Measurements from ENCODE around the gene KIF26B.
A peak's percentile ranks its signal among the peaks of the same experiment; 100 is the strongest.

The KIF26B gene

GRCh38 chr1:245154429-245155271 is at the start of gene KIF26B:
Gene KIF26B (plus strand): TSS chr1:245154985. CDS start chr1:245155425, 440 bp downstream.
- no peak for TF ChIP-seq CTCF (IDR thresholded peaks at IDR 0.05; ENCODE audit: low read depth, low read length)
- peak; percentile 70 to 77 for DNase-seq (ENCODE audit: low read depth in 2 of 2)
- peak within 1 kb of the TSS; percentile 80 to 98 for H3K4me3 ChIP-seq (replicated peaks in 1 of 2; ENCODE audit: low read depth in 2 of 2, low read length in 2 of 2)

GRCh38 chr1:245105042-245105441 is 49.7 kb upstream of the KIF26B start:
- DNase-seq (ENCODE audit: low read depth in 2 of 2) = no peak
- no peak for TF ChIP-seq CTCF (IDR thresholded peaks at IDR 0.05; ENCODE audit: low read depth, low read length)
- no peak overlapping the region for H3K4me3 ChIP-seq (replicated peaks in 1 of 2; ENCODE audit: low read depth in 2 of 2, low read length in 2 of 2)

GRCh38 chr1:245105815-245106410 is 48.9 kb upstream of the KIF26B start:
- TF ChIP-seq CTCF (IDR thresholded peaks at IDR 0.05; ENCODE audit: low read depth, low read length) = no peak
- DNase-seq (ENCODE audit: low read depth in 2 of 2) = no peak
- H3K4me3 ChIP-seq (replicated peaks in 1 of 2; ENCODE audit: low read depth in 2 of 2, low read length in 2 of 2) = no peak overlapping the region

GRCh38 chr1:245107776-245108114 is 47.0 kb upstream of the KIF26B start:
- DNase-seq (ENCODE audit: low read depth in 2 of 2) = no peak
- TF ChIP-seq CTCF (IDR thresholded peaks at IDR 0.05; ENCODE audit: low read depth, low read length) = no peak
- H3K4me3 ChIP-seq (replicated peaks in 1 of 2; ENCODE audit: low read depth in 2 of 2, low read length in 2 of 2) = no peak overlapping the region

GRCh38 chr1:245108246-245108645 is 46.5 kb upstream of the KIF26B start:
- TF ChIP-seq CTCF (IDR thresholded peaks at IDR 0.05; ENCODE audit: low read depth, low read length) = no peak
- no peak for DNase-seq (ENCODE audit: low read depth in 2 of 2)
- no peak overlapping the region for H3K4me3 ChIP-seq (replicated peaks in 1 of 2; ENCODE audit: low read depth in 2 of 2, low read length in 2 of 2)

GRCh38 chr1:245108909-245109308 is 45.9 kb upstream of the KIF26B start:
- TF ChIP-seq CTCF (IDR thresholded peaks at IDR 0.05; ENCODE audit: low read depth, low read length) = no peak
- H3K4me3 ChIP-seq (replicated peaks in 1 of 2; ENCODE audit: low read depth in 2 of 2, low read length in 2 of 2) = no peak overlapping the region
- DNase-seq (ENCODE audit: low read depth in 2 of 2) = no peak
